Measurements from ENCODE around the gene ATP5F1E.

ATP5F1E gene

GRCh38 chr20:59062081-59062480, 29.9 kb upstream of the ATP5F1E start:
- Mint-ChIP-seq H3K27me3 (ENCODE audit: low read depth, poor library complexity) (peaks cover 6% of the 10 kb centered on the region), H3K4me3 (no peak overlapping the region), H3K4me1 (peaks cover 12% of the 10 kb centered on the region), H3K9me3 (no peaks in the 10 kb centered on the region), H3K27ac (no peak overlapping the region), H3K36me3 (ENCODE audit: low read depth) (no peaks in the 10 kb centered on the region)
- no peak for DNase-seq
- TF ChIP-seq CTCF (IDR thresholded peaks at IDR 0.05): no peak

GRCh38 chr20:59055302-59055701, 23.2 kb upstream of the ATP5F1E start:
- Mint-ChIP-seq H3K9me3 (peaks cover 5% of the 10 kb centered on the region), H3K36me3 (ENCODE audit: low read depth) (no peaks in the 10 kb centered on the region), H3K4me1 (no peaks in the 10 kb centered on the region), H3K27ac (no peak overlapping the region), H3K4me3 (no peak overlapping the region), H3K27me3 (ENCODE audit: low read depth, poor library complexity) (peaks cover 18% of the 10 kb centered on the region)
- DNase-seq: no peak
- TF ChIP-seq CTCF (IDR thresholded peaks at IDR 0.05): no peak

GRCh38 chr20:59051666-59052185, 19.6 kb upstream of the ATP5F1E start:
- peaks cover 26% of the 10 kb centered on the region for H3K27me3 Mint-ChIP-seq (ENCODE audit: low read depth, poor library complexity)
- DNase-seq: no peak
- H3K4me3 Mint-ChIP-seq: no peak overlapping the region
- no peaks in the 10 kb centered on the region for H3K36me3 Mint-ChIP-seq (ENCODE audit: low read depth)
- no peaks in the 10 kb centered on the region for H3K4me1 Mint-ChIP-seq
- TF ChIP-seq CTCF (IDR thresholded peaks at IDR 0.05): no peak
- peaks cover 5% of the 10 kb centered on the region for H3K9me3 Mint-ChIP-seq
- no peak overlapping the region for H3K27ac Mint-ChIP-seq

- no peak for TF ChIP-seq CTCF (IDR thresholded peaks at IDR 0.05)
- Mint-ChIP-seq H3K36me3 (ENCODE audit: low read depth) (no peaks in the 10 kb centered on the region), H3K4me3 (no peak overlapping the region), H3K27ac (no peak overlapping the region), H3K27me3 (ENCODE audit: low read depth, poor library complexity) (peaks cover 26% of the 10 kb centered on the region), H3K4me1 (no peaks in the 10 kb centered on the region), H3K9me3 (no peaks in the 10 kb centered on the region)
- DNase-seq: no peak
These were observed 18.3 kb upstream of the ATP5F1E start for GRCh38 chr20:59050437-59050836.

DNA sequence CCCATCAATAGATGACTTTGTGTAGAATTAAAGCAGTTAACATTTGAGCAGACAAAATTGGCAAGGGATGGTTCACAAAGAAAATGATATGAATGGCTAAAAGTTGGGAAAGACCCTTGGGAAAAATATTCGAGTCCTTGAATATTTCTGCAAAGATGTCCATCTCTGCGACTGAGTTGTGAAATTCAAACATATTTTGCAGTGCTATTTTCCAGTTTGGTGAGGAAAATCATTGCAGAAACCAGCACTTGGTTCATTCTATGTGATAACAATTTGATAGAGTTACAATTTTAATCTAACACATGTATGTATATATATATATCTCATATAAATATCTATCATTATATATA, 16.5 kb upstream of the ATP5F1E start:
- no peaks in the 10 kb centered on the region for H3K36me3 Mint-ChIP-seq (ENCODE audit: low read depth)
- no peak overlapping the region for H3K4me3 Mint-ChIP-seq
- TF ChIP-seq CTCF (IDR thresholded peaks at IDR 0.05): no peak
- no peaks in the 10 kb centered on the region for H3K9me3 Mint-ChIP-seq
- no peak overlapping the region for H3K27ac Mint-ChIP-seq
- DNase-seq: no peak
- peaks cover 26% of the 10 kb centered on the region for H3K27me3 Mint-ChIP-seq (ENCODE audit: low read depth, poor library complexity)
- peaks cover 1% of the 10 kb centered on the region for H3K4me1 Mint-ChIP-seq

GRCh38 chr20:59047938-59048680, 16.0 kb upstream of the ATP5F1E start:
- H3K9me3 Mint-ChIP-seq: no peaks in the 10 kb centered on the region
- peaks cover 25% of the 10 kb centered on the region for H3K27me3 Mint-ChIP-seq (ENCODE audit: low read depth, poor library complexity)
- H3K4me3 Mint-ChIP-seq: no peak overlapping the region
- no peaks in the 10 kb centered on the region for H3K36me3 Mint-ChIP-seq (ENCODE audit: low read depth)
- no peak for DNase-seq
- no peak for TF ChIP-seq CTCF (IDR thresholded peaks at IDR 0.05)
- no peak overlapping the region for H3K27ac Mint-ChIP-seq
- peaks cover 7% of the 10 kb centered on the region for H3K4me1 Mint-ChIP-seq
